ENCODE results near the gene NUAK1. TPM values are rescaled to one million over a fixed set of nuclear protein-coding genes. Genes with fewer than 3 reads are reported as not detected.

The NUAK1 gene
- total and polyA plus RNA-seq, 4 donors = 2.9 to 14.1 (median 9.2) TPM

GRCh38 chr12:106046301-106046846, 92.4 kb downstream of the NUAK1 start:
- H3K9ac ChIP-seq (ENCODE audit: insufficient read depth in 1 of 2, low read length in 2 of 2) = no peak overlapping the region
- no peaks in the 10 kb centered on the region for H3K27me3 ChIP-seq (ENCODE audit: control insufficient read depth in 3 of 3, insufficient read depth in 3 of 3, low read length in 2 of 3)
- H3K4me3 ChIP-seq = no peak overlapping the region
- H3K27ac ChIP-seq (ENCODE audit: low read depth in 1 of 2, low read length in 1 of 2) = no peak overlapping the region
- no peak for DNase-seq
- 73 to 78% methylated on average over 4 of the region's 4 CpGs for whole genome bisulfite sequencing, 2 donors
- ATAC-seq (ENCODE audit: insufficient read depth, low FRiP score) = no peak
- peaks cover 0 to 11% (median 3%) of the 10 kb centered on the region in 5 donors for H3K4me1 ChIP-seq (ENCODE audit: control insufficient read depth in 5 of 5, insufficient read depth in 5 of 5, low read length in 5 of 5)
- peaks cover 0 to 2% (median 0%) of the 10 kb centered on the region in 4 donors for H3K9me3 ChIP-seq (ENCODE audit: control insufficient read depth in 4 of 4, insufficient read depth in 3 of 4, low read length in 3 of 4)
- TF ChIP-seq CTCF (IDR thresholded peaks at IDR 0.05; ENCODE audit: control extremely low read depth, extremely low read depth) = no peak
- H3K36me3 ChIP-seq (ENCODE audit: control insufficient read depth in 4 of 4, insufficient read depth in 4 of 4, low read length in 4 of 4) = no peaks in the 10 kb centered on the region

DNA sequence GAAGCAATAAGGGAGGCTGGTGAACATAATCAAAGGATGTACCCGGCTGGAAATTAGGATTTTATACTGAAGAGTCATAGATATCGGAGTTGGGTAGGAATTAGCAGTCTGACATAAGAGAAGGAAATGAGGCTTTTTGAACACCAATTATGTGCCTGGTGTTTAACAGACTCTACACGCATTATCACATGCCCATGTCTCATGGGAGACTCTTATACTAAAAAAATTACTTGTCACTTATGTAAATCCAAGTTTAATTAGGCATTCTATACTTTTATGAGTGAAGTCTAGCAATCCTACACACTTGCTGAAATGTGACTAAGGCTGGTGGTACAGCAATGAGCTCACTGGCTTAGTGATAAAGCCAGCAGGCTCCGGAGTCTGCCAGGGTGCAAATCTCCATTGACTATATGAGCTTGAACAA, 93.5 kb downstream of the NUAK1 start:
- Histone ChIP-seq H3K4me1 (ENCODE audit: control insufficient read depth in 5 of 5, insufficient read depth in 5 of 5, low read length in 5 of 5) (peaks cover 0 to 11% (median 3%) of the 10 kb centered on the region in 5 donors), H3K27ac (ENCODE audit: low read depth in 1 of 2, low read length in 1 of 2) (no peak overlapping the region), H3K9me3 (ENCODE audit: control insufficient read depth in 4 of 4, insufficient read depth in 3 of 4, low read length in 3 of 4) (peaks cover 0 to 2% (median 0%) of the 10 kb centered on the region in 4 donors), H3K4me3 (no peak overlapping the region), H3K36me3 (ENCODE audit: control insufficient read depth in 4 of 4, insufficient read depth in 4 of 4, low read length in 4 of 4) (no peaks in the 10 kb centered on the region), H3K27me3 (ENCODE audit: control insufficient read depth in 3 of 3, insufficient read depth in 3 of 3, low read length in 2 of 3) (no peaks in the 10 kb centered on the region), H3K9ac (ENCODE audit: insufficient read depth in 1 of 2, low read length in 2 of 2) (no peak overlapping the region)
- WGBS, 2 donors = 91 to 94% methylated on average over 4 of the region's 4 CpGs
- ATAC-seq (ENCODE audit: insufficient read depth, low FRiP score) = no peak
- TF ChIP-seq CTCF (IDR thresholded peaks at IDR 0.05; ENCODE audit: control extremely low read depth, extremely low read depth) = no peak
- DNase-seq = no peak

- Histone ChIP-seq H3K27me3 (ENCODE audit: control insufficient read depth in 3 of 3, insufficient read depth in 3 of 3, low read length in 2 of 3) (no peaks in the 10 kb centered on the region), H3K4me3 (no peak overlapping the region), H3K4me1 (ENCODE audit: control insufficient read depth in 5 of 5, insufficient read depth in 5 of 5, low read length in 5 of 5) (peaks cover 0 to 11% (median 3%) of the 10 kb centered on the region in 5 donors), H3K27ac (ENCODE audit: low read depth in 1 of 2, low read length in 1 of 2) (no peak overlapping the region), H3K9ac (ENCODE audit: insufficient read depth in 1 of 2, low read length in 2 of 2) (no peak overlapping the region), H3K36me3 (ENCODE audit: control insufficient read depth in 4 of 4, insufficient read depth in 4 of 4, low read length in 4 of 4) (no peaks in the 10 kb centered on the region), H3K9me3 (ENCODE audit: control insufficient read depth in 4 of 4, insufficient read depth in 3 of 4, low read length in 3 of 4) (peaks cover 0 to 2% (median 0%) of the 10 kb centered on the region in 4 donors)
- DNase-seq (no peak), ATAC-seq (ENCODE audit: insufficient read depth, low FRiP score) (no peak)
- TF ChIP-seq CTCF (IDR thresholded peaks at IDR 0.05; ENCODE audit: control extremely low read depth, extremely low read depth) = no peak
- 76 to 81% methylated on average over 2 of the region's 2 CpGs for WGBS, 2 donors
These were observed 94.0 kb downstream of the NUAK1 start for GRCh38 chr12:106044773-106045172.

DNA sequence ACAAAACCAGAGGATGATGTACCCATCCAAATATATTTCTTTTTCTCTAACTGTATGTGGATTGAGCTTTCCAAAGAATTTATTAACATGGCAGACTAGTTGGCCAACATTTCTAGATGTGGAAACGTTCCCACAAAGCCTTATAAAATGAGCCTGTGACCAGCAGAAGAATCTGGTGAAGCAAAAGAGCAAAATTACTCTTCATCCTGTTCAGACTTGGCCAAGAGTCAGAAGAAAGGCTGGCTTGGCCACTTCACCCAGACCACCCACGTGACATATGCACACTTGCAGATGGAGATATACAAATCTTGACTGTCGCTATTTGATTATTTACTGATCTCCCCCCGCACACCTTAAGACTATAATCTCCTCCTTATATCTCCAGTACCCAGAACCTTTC, 96.7 kb downstream of the NUAK1 start:
- no peak for TF ChIP-seq CTCF (IDR thresholded peaks at IDR 0.05; ENCODE audit: control extremely low read depth, extremely low read depth)
- H3K4me3 ChIP-seq = no peak overlapping the region
- peaks cover 0 to 11% (median 0%) of the 10 kb centered on the region in 5 donors for H3K4me1 ChIP-seq (ENCODE audit: control insufficient read depth in 5 of 5, insufficient read depth in 5 of 5, low read length in 5 of 5)
- no peaks in the 10 kb centered on the region for H3K36me3 ChIP-seq (ENCODE audit: control insufficient read depth in 4 of 4, insufficient read depth in 4 of 4, low read length in 4 of 4)
- ATAC-seq (ENCODE audit: insufficient read depth, low FRiP score) = no peak
- H3K27me3 ChIP-seq (ENCODE audit: control insufficient read depth in 3 of 3, insufficient read depth in 3 of 3, low read length in 2 of 3) = no peaks in the 10 kb centered on the region
- 58 to 71% methylated on average over 4 of the region's 4 CpGs for WGBS, 2 donors
- H3K9me3 ChIP-seq (ENCODE audit: control insufficient read depth in 4 of 4, insufficient read depth in 3 of 4, low read length in 3 of 4) = no peaks in the 10 kb centered on the region
- no peak overlapping the region for H3K27ac ChIP-seq (ENCODE audit: low read depth in 1 of 2, low read length in 1 of 2)
- peak; percentile 38 to 63 (median 54) for DNase-seq
- H3K9ac ChIP-seq (ENCODE audit: insufficient read depth in 1 of 2, low read length in 2 of 2) = no peak overlapping the region
